Ecto neural progenitor cell (in vitro differentiated cells): Measurements from ENCODE around the gene FARSB.
A peak's percentile ranks its signal among the peaks of the same experiment; 100 is the strongest.
"Not testable (repeated sequence)": the region's sequence is repeated elsewhere in the genome, so short reads cannot be mapped to it uniquely, and the experiment has no call there.

Experiments used
- DNase-seq: peaks from one replicate; pipeline ENCODE4 v3.0.0-alpha.2; 2018; ENCODE audit warnings: low spot score

FARSB gene

DNA sequence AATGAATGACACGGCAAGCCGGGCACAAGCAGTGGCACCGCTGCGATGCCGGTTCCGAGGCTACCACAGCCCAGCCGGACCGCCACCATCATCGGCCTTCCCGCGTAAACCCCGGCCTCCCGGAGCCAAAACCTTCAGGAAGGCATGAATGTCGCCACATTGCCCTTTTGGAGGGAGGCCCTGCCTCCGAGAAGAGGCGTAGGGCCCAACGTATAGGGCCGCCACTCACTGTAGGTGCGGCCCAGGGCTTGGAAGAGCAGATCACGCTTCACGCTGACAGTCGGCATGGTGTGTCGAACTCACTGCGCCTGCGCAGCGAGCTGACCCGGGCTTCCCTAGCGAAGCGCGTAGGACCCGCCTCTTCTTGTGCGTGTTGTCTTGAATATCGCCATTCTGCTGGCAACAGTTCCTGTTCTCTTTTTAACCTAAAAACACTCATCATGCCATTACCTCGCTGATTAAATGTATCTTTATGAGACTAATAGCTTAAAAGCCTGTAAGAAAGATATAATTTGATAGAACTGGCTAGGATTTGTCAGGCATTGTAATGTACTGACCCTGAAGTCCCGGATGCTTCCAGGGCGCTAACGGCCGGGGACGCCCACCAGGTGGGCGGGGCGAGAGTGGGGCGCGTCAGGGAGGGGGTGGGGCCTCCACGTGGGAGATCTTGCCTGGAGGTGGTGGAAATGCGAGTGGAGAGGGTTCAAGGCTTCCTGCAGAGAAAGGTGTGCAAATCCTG, at the start of gene FARSB:
Gene FARSB, minus strand, starts transcription at position 306 of the 739 bp plus-strand sequence. Its CDS starts 19 bp downstream, at position 287.
- DNase-seq, result peak; percentile 94

DNA sequence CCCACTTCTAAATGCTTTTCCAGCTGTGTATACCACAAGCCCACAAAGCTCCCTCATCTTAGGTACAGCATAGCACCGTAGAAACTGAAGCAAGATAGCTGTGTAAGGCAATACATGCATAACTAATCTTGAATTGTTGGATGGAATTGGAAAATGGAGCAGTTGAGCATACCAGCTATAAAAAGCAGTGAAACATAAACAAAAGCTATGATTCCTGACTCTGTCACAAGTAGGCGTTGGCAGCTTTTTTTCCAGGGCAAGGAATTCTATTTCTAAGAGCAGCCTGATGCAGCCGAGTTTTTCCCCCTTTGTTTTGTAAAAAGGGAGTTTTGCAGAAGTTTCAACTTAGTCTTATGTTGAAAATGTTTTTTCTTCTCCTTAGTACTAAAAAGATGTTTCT, 48.0 kb upstream of the FARSB start:
- no peak for DNase-seq

DNA sequence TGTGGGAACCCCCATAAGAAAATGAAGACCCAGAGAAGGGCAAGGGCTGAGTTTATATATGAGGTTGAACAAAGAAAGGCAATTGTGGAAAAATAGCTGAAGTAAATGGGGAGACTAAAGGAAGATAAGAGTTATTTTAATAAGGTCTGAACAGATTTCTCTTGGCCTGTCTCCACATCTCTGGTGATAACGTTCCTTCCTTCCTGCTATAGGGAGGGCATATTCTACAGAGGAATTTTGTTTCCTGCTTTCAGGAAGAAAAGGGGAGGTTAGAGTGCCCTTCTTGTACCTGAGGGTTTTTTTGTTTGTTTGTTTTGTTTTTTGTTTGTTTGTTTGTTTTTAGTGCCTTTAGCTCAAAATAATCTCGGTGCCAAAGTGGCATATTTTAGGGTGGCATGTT, 47.2 kb upstream of the FARSB start:
- no peak for DNase-seq

DNA sequence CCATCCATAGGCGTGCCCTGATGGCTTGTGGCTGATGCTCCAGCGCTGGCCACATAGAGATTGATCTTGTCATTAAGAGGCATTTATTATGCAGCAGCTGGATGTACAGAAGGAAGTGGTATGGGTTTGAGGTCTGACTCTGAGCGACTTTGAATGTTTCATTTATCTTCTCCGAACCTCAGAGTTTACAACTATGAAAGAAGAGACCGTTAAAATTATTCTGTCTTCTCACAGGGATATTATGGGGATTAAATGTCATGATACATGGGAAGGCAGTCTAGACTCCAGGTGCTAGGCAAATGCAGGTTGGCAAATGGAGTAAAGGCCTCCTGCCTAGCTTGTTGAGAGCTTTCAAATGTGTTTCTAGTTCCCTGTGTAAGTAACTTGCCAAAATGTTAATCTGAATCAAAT, 45.8 kb upstream of the FARSB start:
- DNase-seq, result no peak

DNA sequence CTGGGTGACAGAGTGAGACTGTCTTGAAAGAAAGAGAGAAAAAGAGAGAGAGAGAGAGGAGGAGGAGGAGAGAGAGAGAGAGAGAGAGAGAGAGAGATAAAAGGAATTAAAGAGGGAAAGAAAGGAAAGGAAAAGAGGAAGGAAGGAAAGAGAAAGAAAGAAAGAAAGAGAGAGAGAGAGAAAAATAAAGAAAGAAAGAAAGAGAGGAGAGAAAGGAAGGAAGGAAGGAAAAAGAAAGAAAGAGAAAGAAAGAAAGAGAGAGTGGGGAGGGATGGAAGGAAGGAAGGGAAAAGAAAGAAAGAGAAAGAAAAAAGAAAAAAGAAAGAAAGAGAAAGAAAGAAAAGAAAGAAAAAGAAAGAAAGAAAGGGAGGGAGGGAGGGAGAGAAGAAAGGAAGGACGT, 45.3 kb upstream of the FARSB start:
- no peak for DNase-seq

DNA sequence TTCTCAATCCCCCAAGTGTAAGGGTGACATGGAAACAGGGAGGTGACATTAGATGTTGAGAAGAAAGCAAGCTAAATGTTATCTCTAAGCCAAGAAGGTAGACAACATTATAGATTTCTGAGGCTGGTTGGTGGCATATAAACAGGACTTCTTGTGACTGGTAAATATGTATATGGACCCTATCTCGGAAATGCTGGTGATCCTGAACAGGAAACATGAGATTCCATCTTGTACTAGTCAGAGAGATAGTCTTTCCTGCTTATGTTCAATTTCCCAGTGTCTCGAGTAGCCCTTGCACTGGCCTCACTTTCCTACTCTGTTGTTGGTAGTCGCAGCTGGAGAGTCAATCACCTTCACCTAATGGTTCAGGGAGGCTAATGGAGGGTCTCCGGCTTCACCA, 42.4 kb upstream of the FARSB start:
- DNase-seq, result no peak

DNA sequence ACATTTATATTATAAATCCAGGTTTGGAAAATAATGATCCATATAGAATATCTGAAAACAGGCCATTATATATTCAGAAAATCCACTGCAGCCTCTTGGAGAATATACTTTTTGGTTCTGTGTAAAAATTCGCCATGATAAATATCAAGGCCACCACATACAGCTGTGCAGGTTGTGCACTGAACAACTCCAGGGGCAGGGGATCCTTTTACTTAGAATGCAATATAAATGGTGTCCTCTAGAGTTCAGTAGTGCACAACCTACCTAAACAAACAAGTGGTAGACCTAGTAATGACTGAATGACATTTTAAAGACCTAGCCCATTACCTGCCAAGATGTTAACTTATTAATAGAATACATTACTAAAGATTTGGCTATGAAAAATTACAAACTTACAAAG, 37.9 kb upstream of the FARSB start:
- no peak for DNase-seq

DNA sequence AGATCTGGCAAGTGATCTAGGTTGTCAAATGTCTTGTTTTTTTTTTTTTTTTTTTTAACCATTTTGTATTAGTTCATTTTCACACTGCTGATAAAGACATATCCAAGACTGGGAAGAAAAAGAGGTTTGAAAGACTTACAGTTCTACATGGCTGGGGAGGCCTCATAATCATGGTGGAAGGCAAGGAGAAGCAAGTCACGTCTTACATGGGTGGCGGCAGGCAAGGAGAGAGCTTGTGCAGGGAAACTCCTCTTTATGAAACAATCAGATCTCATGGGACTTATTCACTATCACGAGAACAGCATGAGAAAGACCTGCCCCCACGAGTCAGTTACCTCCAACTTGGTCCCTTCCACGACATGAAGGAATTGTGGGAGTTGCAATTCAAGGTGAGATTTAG, 37.5 kb upstream of the FARSB start:
- not testable (repeated sequence) for DNase-seq

DNA sequence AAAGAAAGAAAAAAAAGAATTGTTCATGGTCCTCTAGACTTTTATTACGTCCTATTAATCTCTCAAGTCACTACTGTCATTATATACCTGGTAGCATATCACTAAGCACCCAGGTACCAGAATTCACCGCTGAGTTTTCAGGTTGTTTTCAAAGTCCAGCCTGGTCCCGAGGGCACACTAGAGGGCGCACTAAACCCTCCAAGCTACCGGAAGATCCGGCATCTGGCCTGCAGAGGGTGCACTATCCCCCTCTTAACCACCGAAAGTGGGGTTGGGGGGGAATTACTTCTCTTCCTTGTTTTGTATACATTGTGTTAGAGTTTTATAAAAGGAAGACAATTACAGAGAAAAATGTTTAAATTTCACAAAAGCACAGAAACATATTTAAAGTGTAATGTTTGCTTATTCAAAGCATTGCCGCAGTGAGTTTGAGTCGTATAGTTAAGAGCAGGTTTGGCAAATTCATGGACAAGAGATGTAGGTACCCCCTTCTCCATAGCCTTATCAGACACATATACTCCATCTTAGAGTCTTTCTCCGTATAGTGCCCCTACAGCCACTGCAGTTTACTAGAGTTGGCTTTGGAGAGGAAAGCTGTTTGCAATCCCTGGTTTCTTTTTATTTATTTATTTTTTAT, 34.8 kb upstream of the FARSB start:
- peak; percentile 86 for DNase-seq

DNA sequence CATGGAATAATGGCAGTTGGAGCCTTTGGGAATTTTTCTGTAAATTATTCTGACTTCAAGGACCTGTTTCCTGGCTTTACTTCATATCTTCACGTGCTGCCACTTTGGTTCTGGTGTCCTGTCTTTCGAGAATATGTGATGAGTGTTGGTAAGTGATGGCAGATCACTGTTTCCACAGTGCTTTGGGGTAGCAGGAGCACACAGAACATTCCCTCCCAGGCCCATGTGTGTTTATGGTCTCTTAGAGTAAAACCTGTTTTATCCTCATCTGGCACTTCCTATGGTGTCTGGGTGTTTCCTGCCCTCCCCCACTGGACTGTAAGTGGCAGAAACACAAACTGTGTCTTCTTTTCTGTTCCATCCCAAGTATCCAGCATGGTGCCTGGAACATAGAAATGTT, 33.4 kb upstream of the FARSB start:
- no peak for DNase-seq

DNA sequence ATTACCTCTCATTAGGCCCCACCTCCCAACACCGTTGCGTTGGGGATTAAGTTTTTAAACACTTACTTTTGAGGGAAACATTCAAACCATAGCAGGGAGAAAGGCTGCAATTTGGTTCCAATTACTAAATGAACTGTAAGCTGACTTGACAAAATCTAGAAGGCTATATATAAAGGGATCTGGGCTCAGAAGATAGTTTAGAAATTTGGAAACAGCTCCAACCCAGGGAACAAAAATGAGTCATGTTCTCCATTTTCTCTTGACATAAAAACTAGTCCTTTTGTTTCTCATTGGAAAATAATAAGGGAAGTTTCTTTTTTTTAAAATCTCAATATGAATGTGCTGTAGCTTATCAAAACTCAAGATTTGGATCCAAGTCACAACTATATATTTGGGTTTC, 33.0 kb upstream of the FARSB start:
- no peak for DNase-seq

DNA sequence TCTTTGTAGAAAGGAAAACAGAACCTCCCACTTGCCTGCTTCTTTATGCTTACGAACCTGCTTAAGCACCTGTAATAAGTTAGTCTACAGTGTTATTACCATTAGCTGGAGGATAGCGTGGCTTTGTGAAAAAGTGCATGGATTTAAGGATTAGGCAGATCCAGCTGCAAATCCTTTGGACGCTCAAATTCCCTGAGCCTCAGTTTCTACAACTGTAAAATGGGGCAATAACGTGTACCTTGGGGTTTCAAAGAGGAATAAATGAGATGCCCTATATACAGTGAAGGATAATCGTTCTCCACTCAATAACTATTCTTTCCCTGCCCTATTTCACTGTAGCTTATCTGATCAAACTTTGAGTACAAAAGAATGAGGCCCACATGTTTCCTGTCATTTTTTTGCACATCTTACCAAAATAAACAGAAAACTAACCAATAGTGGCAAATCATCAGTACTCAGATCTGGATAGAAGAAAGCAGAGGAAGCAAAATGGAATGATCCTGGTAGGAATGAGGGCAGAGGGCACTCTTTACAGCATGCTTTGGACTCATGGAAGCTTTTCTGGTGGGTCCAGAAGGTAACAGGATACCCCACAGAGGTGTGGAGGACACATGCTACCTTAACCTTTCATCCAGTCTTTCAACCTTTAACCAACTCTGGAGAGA, 30.3 kb upstream of the FARSB start:
- no peak for DNase-seq

DNA sequence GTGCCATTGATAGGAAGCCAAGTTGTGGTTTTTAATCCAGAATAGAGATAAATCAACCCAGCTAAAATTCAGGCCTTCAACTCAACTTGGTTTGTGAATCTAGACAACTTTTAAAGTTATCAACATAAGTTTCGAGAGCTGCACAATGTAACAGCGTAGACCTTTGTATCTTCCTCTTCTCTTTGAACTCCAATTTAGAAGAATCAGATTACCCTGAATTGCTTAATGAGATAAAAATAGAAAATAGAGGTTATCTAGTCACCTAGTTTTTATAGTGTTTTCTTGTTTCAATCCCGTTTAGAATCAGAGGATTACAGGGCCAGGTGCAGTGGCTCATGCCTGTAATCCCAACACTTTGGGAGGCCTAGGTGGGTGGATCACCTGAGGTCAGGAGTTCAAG, 27.9 kb upstream of the FARSB start:
- no peak for DNase-seq

DNA sequence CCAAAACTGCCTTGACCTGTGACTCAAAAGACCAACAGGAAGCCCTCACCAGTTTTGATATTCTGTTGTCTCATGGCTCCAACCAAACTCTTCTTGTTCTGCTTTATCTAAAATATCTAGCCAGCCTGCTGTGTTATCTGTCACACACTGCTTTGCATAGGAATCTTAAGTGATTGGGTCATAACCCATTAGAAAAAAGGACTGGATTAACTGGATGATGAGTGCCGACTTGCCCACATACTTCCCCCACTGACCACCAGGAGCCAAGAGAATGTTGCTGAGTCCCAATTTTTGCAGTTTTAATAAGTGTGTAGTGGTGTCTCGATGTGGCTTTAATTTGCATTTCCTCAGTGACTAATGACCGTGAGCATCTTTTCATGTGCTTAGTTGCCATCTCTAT, 22.1 kb upstream of the FARSB start:
- DNase-seq, result no peak

DNA sequence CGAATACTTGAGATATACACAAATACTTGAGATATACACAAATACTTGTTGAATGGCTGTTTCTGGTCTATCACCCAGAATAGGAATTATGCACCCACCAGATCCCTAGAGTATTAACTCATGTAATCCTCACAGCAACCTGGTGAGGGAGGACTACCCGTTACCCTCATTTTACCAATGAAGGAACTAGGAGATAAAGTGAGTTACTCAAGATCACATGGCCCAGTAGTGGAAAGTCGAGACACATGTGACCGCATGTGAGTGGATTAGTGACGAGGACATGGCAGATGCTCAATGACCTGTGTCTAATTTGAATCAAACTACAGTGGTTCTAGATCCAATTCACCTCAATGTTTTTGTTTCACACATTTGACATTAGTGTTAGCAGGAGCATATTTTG, 18.0 kb upstream of the FARSB start:
- DNase-seq, result no peak

DNA sequence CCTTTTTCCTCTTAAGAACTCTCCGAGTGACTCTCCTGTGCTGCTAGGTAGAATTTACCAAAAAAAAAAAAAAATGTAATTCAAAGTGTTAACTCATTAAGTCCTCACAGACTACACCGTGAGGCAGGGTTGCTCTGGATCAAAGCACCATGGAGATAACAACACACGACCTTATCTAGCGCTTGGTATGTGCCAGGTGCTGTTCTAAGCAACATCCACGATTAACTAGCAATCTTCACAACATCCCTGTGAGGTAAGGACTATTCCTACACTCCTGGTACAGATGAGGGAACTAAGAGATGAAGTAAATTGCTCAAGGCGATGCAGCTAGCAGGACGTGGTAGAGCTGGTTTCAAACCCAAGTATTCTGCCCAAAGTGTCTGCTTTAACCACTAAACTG, 17.4 kb upstream of the FARSB start:
- DNase-seq, result no peak

DNA sequence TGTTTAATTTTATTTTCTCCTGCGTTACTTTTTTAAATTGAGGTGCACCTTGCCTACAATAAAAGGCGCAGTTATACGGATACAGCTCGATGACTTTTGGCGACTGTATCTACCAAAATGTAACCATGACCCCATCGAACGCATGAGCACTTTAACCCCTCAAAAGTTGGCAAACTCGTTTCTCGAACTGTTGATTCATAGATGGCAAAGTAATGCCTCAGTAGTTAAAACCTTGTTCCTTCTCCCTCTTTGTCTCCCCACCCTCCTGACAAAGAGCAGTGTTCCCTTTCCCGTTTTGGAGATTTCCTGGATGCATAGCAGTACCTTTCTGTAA, 16.1 kb upstream of the FARSB start:
- no peak for DNase-seq

DNA sequence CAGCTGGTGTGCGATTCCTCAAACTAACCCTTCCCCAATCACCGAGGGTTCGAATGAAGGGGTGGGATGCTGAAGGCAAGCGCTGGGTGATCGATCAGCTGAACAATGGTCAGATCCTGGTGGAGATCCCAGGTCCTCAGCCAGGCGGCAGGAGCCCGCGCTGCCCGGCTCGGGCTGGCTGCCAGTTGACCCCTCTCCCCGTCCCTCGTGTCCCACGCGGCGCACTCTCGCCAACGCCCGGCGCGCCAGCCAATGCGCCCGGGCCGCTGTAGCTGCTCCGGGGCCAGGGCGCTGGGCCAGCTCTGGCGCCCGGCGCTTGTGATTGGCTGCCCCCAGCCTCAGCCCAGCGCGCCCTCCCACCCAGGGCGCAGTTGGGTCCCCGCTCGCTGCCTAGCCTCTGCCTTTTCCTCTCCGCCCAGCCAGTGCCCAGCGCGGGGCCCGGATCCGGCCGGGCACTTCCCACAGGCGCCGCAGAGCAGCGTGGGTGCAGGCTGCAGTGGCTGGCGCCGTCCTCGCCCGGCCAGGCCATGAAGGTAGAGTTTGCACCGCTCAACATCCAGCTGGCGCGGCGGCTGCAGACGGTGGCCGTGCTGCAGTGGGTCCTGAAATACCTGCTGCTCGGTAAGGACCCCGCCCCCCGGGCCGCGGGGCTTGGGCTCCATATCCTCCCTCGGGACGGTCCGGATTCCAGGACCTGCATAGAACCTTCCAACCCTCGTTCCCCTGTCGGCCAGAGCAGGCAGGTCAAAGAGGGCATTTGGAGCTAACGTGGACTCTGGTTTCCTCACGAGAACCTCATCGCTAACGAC, 15.6 kb upstream of the FARSB start, which contains the start of gene MOGAT1:
Gene MOGAT1, plus strand, starts transcription at position 400 of the 809 bp plus-strand sequence. Its CDS starts 128 bp downstream, at position 528.
- peak; percentile 79 for DNase-seq

DNA sequence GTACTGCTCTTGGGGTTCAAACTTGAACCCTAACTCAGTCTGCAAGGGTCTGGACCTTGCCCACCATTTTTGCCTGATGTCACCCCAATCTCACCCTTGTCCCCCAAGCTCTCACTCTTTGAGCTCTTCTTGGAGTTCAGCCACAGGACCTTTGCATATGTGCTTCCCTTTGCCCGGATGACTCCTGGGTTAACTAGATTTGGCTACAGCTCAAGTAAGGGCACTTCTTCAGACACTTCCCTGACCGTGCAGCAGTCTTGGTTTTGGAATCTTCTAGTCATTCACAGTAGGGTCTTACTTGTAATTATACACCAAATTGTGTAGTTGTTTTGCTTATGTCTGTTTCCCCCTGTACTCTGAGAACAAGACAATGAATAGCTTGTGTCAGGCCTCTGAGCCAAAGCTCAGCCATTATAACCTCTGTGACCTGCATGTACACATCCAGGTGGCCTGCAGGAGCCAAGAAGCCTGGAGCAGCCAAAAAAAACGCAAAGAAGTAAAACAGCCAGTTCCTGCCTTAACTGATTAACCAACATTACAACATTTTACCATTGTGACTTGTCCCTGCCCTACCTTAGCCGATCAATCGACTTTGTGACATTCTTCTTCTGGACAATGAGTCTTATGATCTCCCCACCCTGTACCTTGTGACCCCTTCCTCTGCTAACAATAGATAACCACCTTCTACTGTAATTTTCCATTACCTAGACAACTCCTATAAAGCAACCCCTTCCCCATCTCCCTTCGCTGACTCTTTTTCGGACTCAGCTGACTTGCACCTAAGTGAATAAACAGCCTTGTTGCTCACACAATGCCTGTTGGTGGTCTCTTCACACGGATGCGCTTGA, 14.5 kb upstream of the FARSB start:
- no peak for DNase-seq

DNA sequence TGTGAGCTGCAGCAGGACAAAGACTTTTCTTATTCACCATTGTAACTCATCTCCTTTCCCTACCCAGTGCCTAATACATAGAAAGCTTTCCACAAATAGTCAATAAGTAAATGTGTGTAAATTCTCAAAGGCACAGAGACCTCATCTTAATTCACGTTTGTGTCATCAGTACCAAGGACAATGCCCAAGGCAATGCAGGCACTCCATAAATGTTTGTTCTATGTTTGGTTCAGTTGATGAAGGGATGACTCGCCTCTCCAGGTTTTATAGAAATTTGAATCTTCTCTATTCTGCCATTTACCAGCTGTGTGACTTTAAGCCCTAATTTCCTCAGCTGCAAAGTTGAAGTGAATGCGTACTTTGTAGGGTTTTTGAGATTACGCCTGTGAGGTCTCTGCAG, 13.5 kb upstream of the FARSB start:
- no peak for DNase-seq

DNA sequence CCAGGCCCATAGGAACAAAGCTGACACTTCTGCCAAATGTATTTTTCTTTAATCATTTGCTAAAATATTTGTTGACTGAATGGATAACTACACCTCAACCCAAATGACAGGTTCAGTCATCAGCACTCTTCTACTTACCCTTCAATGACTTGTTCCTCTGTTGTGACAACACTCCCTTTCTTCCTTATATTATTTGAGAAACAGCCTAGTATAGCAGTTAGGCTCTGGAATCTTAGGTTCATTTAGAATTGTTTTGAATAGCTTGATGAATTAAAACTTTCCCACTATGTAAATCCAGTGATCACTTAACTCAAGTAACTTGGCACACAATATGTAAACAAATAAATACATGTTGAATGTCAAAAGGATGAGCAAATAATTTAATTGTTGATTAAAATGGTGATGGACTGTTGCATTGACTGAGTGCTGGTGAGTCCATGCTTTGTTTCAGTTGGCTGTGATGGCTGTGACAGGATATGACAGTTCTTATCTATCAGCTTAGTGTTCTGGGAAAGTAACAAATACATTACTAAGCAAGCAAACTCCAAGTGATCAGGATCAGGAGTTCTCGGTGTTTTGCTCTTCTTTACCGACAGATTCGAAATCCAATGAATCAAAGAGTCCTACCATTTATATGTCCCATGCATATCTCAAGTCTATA, 12.7 kb upstream of the FARSB start:
- no peak for DNase-seq
